ENCODE results near the gene HPCAL1. TPM values are rescaled to one million over a fixed set of nuclear protein-coding genes. Genes with fewer than 3 reads are reported as not detected.
A peak's percentile ranks its signal among the peaks of the same experiment; 100 is the strongest.

Gene HPCAL1
- total and polyA plus RNA-seq, 2 donors (not counting 3 experiments of a cell fraction or from before 2014, with no cell fraction given) = 56.5 to 77.4 TPM

DNA sequence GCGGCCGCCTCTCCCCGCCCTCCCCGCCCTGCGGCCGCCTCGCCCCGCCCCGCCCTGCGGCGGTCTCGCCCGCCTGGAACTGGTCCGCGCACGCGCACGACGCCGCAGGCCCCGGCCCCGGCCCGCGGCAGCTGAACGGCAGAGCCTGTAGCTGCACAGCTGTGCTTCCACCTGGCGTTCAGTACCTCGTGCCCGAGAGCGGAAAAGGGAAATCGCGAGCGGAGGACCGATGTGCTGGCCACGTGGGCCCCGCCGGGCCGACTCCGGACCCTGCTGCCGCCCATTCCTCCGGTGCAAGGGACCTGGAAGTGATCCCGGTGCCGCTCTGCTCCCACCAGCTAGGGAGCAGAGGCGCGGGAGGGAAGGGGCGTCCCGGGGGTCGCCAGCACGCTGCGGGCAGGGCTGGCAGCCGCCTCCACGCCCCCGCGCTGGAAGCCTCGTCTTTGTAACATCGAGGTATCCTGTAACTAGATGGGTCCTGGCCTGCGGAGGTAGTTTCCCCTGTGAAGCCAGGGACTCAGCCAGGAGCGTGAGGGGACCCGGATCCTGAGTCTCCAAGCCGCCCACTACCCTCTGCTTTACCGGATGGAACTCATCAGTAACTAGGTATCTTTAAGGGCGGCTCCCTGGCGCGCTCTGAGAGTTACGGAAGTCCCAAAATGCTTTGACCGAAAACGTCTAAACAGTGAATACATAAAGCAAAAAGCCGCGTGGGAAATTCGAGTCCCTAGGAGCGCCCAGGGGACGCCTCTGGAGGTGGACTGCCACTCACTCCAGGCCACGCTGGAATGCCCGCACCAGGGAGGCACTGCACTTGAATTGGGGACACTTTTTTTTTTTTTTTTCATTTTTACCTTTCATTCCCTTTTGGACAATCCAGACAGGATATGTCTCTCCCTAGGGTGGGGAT is 146.1 kb downstream of the HPCAL1 start:
- peaks cover 4 to 6% of the 10 kb centered on the region in 2 experiments for H3K36me3 ChIP-seq (ENCODE audit: control insufficient read depth in 2 of 2, extremely low read depth in 1 of 2, insufficient read depth in 2 of 2, low read length in 2 of 2)
- no peaks in the 10 kb centered on the region for H3K9me3 ChIP-seq (replicated peaks; ENCODE audit: control insufficient read depth, insufficient read depth, low read length)
- peaks cover 2% of the 10 kb centered on the region for H4K20me1 ChIP-seq (replicated peaks; ENCODE audit: control insufficient read depth, extremely low read depth, insufficient read depth, low read length)
- no peaks in the 10 kb centered on the region for H3K27me3 ChIP-seq (ENCODE audit: control insufficient read depth in 2 of 2, insufficient read depth in 2 of 2, low read length in 2 of 2)
- CTCF ChIA-PET = interaction anchor here (0.7 to 7.4 kb wide), 11 partner anchors 14 to 679 kb away, joined by 3 to 52 read pairs (median 4); no protein-coding TSS in a partner anchor
- intact Hi-C loops (cut with micrococcal nuclease) (loop anchor here (1.0 to 2.0 kb wide), 2 partner anchors 102 to 211 kb away; no protein-coding TSS in a partner anchor), dilution Hi-C loops (cut with MboI; ENCODE audit: extremely low pct_ligation_motif_present, low sequenced_read_pairs) (no loop called here)
- H3K9ac ChIP-seq (replicated peaks; ENCODE audit: extremely low read depth, insufficient read depth, low read length) = peak overlapping the region; percentile 82
- FAIRE-seq = peak; percentile 70
- H2AFZ ChIP-seq (ENCODE audit: low read depth, low read length) = peak overlapping the region; percentile 57
- H3K4me1 ChIP-seq (ENCODE audit: control insufficient read depth, extremely low read depth, insufficient read depth, low read length) = peaks cover 28% of the 10 kb centered on the region
- TF ChIP-seq EZH2 (IDR thresholded peaks at IDR 0.05; ENCODE audit: borderline replicate concordance, low read depth, low read length, severe bottlenecking) (no peak), POLR2A (IDR thresholded peaks at IDR 0.05; ENCODE audit: low read depth, low read length) (peak; percentile 83), POLR2AphosphoS5 (IDR thresholded peaks at IDR 0.05; ENCODE audit: insufficient read depth, low read depth, low read length) (peak; percentile 50), FOS (IDR thresholded peaks at IDR 0.05; ENCODE audit: borderline replicate concordance, insufficient read depth, low read length) (no peak), JUN (IDR thresholded peaks at IDR 0.05; ENCODE audit: borderline replicate concordance, insufficient read depth, insufficient read length, low read depth) (no peak), GATA2 (IDR thresholded peaks at IDR 0.05; ENCODE audit: insufficient read depth, insufficient read length, low read depth, low read length) (no peak), MYC (IDR thresholded peaks at IDR 0.05; ENCODE audit: low read depth, low read length) (peak; percentile 79)
- TF ChIP-seq, protein P1, sequence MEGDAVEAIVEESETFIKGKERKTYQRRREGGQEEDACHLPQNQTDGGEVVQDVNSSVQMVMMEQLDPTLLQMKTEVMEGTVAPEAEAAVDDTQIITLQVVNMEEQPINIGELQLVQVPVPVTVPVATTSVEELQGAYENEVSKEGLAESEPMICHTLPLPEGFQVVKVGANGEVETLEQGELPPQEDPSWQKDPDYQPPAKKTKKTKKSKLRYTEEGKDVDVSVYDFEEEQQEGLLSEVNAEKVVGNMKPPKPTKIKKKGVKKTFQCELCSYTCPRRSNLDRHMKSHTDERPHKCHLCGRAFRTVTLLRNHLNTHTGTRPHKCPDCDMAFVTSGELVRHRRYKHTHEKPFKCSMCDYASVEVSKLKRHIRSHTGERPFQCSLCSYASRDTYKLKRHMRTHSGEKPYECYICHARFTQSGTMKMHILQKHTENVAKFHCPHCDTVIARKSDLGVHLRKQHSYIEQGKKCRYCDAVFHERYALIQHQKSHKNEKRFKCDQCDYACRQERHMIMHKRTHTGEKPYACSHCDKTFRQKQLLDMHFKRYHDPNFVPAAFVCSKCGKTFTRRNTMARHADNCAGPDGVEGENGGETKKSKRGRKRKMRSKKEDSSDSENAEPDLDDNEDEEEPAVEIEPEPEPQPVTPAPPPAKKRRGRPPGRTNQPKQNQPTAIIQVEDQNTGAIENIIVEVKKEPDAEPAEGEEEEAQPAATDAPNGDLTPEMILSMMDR (IDR thresholded peaks at IDR 0.05; ENCODE audit: extremely low read depth in 1 of 2, insufficient read depth in 1 of 2, low read depth in 1 of 2, low read length in 2 of 2) = peak in 1 of 2 donors; percentile 17
- TF ChIP-seq, protein P2, sequence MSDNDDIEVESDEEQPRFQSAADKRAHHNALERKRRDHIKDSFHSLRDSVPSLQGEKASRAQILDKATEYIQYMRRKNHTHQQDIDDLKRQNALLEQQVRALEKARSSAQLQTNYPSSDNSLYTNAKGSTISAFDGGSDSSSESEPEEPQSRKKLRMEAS (IDR thresholded peaks at IDR 0.05; ENCODE audit: insufficient read depth, insufficient read length) = peak; percentile 97
- H3K27ac ChIP-seq (ENCODE audit: insufficient read depth, low read depth, low read length) = peak overlapping the region; percentile 69
- POLR2A ChIA-PET = interaction anchor here (0.5 to 1.0 kb wide), 5 partner anchors 211 to 709 kb away, joined by 3 to 6 read pairs (median 3); no protein-coding TSS in a partner anchor
- peaks cover 42% of the 10 kb centered on the region for H3K79me2 ChIP-seq (ENCODE audit: control insufficient read depth, insufficient read depth, low read length)
- H3K4me2 ChIP-seq (ENCODE audit: insufficient read depth, low read length) = peak overlapping the region; percentile 67
- no peaks in the 10 kb centered on the region for H3K9me1 ChIP-seq (replicated peaks; ENCODE audit: control insufficient read depth, extremely low read depth, insufficient read depth, low read length)
- BruUV-seq (replicated peaks) = TSS peak; percentile 82
- peak overlapping the region; percentile 10 to 46 (median 32) for H3K4me3 ChIP-seq (replicated peaks in 1 of 3; ENCODE audit: insufficient read depth in 1 of 3, low read depth in 1 of 3, low read length in 3 of 3)
- DNase-seq (ENCODE audit: low read depth, low spot score) = peak; percentile 90

All from endothelial cell of umbilical vein (primary cell).